Activated CD4-positive, alpha-beta T cell treated with anti-CD3 and anti-CD28 coated beads, Interleukin-2, Interleukin-6, amounts not matched to agents 100 ng/mL and 50 ng/mL, durations not matched to agents 16 hours and 8 hours (primary cell): ENCODE results near the gene DNAJB9.

Source experiments
- DNase-seq: peaks from one replicate; pipeline ENCODE4 v3.0.0-alpha.2; 2020

Gene DNAJB9

DNA sequence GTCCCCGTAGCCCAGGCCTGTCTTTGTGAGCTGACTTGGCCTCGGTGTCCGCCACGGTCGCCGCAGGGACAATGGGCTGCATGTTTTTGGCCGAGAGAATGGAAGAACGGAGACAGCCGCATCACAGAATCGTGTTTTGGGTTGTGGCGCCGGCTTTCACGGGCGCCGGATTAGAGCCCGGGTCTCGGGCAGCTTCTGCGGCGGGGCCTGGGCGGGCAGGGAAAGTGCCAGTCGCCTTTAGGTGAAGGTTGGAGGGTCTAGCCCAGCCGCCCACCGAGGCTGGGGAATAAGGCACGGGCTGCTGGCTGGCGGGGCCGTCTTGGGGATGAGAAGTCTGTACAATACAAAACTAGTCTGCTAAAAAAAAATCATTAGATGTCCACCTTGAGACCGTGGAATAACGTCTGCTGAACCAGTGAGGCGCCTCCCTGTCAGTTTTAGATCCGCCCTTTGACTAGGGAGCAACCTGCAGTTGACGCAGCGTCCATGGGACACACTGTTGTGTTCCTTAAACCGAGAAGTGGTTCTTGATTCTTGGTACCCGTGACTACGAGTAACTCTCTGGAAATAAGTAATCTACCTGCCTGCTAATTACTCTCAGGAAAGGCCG, 577 bp downstream of the DNAJB9 start:
- peak; percentile 66 for DNase-seq

DNA sequence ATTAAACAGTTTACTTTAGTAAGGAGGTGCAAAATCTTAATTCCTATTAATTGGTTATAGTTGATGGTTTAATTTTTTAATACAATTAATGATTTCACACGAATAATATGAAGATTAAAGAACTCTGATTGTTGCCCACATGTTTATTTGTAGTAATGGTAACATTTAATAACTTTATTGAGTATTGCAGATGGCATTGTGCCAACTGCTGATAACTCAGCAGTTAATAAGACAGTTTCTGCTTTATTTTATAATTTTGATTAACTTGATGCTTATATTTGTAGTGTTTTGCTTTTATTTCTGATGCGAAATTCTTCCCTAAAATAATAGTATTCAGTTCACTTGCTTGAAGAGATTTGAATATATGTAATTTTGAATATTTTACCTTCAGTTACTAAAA, 2.8 kb downstream of the DNAJB9 start:
- no peak for DNase-seq

DNA sequence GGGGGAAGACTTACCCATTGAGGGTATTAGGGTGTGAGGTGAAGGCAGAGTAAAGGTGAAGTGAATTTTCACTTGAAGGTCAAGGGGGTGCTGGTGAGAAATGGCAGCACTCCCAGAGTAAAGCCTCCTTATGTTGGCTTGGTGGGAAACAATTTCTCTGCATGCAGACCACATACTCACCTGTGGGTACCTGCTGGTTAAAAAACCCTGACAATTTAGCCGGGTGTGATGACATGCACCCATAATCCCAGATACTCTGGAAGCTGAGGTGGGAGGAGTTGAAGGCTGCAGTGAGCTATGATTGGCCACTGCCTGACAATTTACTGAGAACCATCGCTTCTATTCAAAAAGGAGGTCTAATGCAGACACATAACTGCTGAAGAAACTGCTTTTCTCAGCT, 5.5 kb downstream of the DNAJB9 start:
- DNase-seq, result no peak

DNA sequence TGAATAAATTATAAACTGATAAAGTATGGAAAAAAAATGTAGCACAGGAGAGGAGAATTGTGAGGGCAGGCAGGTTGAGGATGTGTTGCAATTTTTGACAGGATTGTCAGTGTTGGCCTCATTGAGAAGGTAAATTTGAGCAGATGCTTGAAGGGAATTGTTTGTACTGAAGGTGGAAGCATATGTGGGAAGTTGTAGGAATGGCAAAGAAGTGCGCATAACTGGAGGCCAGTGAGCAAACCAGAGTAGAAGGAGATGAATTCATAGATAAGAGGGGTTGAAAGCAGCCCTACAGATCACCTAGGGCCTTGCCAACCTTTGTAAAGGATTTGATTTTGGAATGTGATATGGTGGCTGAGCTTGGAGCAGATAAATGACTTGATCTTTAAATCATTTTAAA, 6.4 kb downstream of the DNAJB9 start:
- DNase-seq, result no peak

DNA sequence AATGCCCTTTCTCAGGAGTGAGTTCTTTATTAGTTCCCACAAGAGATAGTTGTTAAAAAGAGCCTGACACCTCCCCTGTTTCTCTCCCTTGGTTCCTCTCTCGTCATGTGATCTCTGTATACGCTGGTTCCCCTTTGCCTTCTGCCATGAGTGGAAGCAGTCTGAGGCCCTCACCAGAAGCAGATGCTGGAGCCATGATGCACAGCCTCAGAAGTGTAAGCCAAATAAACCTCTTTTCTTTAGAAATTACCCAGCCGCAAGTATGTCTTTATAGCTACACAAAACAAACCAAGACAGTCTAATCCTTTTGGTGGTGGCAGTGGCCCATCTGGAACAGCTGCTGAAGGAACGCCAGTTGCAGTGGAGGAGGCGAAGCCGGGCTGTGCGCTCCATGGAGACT, 9.3 kb downstream of the DNAJB9 start:
- DNase-seq, result no peak

DNA sequence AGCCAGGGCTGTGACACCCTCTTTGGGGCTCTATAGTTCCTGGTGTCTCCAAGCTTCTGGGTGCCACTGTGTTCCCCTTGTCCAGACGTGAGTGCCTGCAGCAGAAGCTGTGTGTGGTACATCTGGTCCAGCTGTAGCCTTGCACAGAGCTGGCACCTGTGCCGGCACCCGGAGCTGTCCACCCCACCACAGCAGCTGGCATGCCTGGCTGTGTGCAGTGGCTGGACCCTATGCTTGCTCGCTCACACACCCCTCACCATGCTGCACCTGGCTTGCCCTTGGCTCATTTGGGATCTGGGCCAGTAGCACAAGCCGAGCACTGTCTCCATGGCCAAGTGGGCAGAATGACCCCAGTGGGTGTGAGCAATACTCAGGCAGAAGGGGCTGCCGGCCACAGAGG, 10.6 kb downstream of the DNAJB9 start:
- DNase-seq, result no peak

DNA sequence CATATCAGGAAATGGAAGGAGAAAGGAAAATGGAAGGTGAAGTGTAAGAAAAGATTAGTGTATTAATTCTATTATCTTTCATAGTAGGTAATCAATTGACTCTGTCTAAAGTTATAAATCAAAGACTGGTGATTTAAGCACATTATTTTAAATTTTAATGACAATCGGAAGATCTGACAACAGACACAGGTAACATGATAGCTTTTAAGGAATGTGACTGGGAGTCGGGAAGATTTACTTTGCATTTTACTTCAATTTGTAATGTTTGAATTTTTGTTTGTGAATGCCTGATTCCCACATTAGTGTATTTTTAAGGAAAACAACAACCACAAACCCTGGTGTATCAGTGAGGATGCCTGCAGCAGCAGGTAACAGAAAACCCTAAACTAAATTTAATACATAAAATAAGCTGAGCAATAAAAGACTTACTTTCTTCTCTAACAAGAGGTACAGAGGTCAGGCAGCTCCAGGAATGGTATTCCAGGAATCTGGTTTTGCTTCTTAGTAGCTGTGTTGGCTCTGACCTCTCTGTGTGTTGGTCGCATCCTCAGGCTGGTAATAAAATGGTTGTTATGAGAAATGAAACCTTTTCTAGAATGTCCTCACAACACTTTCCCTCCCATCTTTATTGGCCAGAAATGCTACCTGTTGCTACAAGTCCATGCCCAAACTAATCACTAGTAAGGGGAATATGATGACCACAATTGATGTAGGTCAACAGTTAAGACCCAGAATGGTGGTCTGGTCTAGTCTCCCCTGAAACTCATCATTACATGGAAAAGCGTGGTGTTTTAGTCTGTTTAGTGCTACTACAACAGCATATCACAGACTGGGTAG, 12.2 kb downstream of the DNAJB9 start:
- DNase-seq, result no peak

DNA sequence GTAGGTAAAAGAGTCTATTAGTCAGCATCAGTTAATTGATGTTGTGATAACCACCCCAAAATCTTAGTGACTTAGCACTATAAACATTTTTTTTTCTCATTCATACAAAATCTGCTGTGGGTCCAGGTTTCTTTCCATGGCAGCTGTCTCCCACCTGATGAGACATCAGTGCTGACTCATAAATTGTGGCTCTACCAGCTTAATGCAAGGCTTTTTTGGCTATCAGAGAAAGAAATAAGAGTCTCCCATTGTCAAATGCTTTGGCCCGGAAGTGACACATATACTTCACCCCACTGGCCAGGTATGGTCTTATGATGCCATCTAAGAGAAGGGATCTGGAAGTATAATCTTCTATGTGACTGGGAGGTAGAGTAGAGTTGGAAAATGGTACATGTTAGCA, 14.5 kb downstream of the DNAJB9 start:
- DNase-seq, result no peak

DNA sequence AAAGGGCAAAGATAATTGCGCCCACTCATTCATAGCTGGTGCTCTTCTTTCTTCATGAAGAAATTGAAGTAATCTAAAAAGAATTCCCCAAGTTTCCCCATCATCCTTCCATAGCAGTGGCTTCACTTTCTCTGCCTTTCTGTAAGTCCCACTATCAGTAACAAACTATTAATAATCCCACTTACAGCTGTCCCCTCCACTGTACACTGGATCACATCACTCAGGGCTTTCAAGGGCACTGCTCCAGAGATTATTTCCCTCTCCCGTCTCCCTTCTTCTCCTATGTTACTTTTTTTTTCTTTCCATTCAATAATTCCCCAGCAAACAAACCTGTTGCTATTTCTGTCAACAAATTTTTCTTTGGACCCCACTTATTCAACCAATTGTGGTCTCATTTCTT, 16.2 kb downstream of the DNAJB9 start:
- no peak for DNase-seq

DNA sequence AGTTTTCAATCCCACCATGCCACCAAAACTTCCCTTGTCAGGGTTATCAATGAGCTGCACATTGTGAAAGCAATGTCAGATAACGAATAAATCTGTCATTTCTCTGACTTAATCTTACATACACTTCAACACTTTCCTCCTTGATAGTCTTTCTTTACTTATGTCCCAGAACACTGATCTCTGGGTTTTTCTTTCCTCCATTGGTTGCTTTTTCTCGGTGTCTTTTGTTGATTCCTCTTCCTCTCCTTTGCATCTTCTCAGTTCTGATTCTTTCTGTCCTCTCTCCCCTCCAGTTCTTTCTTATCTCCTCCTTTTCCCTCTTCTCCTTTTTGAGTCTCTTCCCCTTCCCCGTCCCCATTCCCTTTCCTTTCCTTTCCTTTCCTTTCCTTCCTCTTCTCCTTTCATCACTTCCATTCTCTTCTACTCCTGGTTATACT, 16.6 kb downstream of the DNAJB9 start:
- DNase-seq, result no peak

DNA sequence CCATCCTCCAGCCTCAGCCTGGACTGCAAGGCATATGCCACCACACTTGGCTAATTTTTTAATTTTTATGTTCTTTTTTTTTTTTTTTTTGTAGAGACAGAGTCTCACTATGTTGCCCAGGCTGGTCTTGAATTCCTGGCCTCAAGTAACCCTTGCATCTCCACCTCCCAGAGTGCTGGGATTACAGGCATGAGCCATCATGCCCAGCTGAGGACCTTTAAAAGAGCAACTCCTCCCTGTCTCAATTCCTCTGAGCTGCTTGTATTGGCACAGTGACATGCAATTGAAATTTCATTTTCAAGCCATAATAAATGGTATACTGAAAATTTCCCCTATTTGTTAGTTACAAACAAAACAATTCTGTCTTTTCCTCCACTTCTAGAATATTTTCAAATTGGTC, 19.5 kb downstream of the DNAJB9 start:
- DNase-seq, result no peak

DNA sequence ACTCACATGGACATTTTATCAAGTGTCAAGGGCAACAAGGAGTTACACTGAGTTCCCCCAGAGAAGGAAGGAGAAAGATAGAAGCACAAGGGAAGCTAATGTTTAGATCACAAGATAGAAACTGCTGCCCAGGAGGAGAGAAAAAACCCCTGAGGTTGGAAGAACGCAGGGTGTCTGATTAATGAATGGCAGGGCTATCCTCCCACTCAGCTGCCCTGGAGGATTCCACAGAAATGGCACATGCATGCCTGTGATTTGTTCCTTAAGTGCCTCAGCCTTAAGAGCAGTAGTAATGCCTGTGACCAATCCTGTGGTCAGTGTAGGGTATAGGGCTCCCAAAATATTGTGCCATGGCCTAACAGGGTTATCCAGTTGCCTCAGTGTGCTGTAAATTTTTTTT, 20.2 kb downstream of the DNAJB9 start:
- no peak for DNase-seq

DNA sequence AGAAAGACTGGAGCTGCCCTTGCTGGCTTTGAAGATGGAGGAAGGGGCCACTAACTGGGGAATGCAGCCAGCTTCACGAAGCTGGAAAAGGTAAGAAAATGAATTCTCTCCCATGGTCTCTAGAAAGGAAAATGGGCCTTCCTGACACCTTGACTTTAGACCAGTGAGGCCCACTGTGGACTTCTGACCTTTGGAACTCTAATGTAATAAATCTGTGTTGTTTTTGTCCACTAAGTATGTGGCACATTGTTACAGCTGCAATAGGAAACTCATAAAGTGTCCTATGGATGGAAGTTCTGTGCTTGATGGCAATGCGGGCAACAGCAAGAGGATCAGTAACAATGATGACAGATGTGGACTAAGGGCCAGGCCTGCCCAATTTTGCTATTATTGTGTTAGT, 20.9 kb downstream of the DNAJB9 start:
- DNase-seq, result no peak

DNA sequence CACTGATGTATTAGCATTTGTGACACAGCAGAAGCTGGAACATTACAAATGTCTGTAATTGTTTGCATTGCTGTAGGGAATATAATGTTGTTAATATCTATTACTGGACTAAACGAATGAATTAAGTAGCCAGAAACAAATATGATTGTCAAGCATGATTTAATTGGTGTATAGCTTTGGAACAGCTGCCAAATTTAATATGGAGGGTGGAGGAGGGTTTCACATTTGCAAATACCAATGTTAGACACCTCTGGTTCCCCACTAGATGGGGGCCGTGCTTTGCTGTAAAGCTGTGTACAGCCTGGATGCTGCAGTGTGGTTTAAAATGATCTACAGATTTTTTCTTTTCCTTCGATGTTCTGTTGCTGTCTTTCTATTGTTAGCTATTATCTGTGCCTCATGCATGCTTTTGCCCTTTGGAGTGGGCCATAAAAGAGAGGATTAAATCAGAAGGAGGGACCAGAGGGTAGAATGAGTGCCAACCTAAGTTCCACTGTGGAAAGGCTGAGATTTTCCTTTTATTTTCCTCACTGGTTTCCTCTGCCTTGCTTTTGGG, 23.1 kb downstream of the DNAJB9 start:
- no peak for DNase-seq

DNA sequence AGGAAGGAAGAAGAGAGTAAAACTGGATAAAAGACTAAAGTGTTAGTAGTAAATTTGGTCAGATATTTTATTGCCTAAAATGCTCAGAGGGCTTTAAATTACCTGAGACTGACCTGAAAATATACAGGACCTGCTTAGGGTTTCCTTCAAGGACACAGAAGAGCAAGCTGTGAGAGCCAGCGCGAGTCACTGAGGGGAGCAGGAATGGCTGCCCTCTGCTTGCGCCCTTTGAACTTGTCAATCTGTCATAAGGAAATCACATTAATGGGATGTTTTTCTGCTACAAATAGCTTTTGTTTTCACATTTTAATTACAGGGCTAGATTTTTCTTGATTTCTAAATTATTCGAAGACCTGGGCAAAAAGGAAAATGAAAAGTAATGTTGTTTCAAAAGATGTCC, 26.9 kb downstream of the DNAJB9 start:
- DNase-seq, result no peak

DNA sequence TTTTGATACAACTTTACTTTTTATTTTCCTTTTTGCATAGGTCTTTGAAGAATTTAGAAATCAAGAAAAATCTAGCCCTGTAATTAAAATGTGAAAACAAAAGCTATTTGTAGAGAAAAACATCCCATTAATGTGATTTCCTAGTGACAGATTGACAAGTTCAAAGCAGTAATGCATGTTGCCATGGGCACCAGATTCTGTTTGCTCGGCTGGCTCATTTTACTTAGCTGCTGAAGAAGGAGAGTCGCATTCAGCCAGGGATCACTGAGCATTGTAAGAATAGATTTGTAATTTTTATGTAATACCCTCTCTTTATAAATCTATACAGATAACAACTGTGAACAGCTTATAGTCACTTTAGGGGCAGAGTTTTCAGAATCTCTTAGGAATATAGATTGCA, 28.5 kb downstream of the DNAJB9 start:
- no peak for DNase-seq

DNA sequence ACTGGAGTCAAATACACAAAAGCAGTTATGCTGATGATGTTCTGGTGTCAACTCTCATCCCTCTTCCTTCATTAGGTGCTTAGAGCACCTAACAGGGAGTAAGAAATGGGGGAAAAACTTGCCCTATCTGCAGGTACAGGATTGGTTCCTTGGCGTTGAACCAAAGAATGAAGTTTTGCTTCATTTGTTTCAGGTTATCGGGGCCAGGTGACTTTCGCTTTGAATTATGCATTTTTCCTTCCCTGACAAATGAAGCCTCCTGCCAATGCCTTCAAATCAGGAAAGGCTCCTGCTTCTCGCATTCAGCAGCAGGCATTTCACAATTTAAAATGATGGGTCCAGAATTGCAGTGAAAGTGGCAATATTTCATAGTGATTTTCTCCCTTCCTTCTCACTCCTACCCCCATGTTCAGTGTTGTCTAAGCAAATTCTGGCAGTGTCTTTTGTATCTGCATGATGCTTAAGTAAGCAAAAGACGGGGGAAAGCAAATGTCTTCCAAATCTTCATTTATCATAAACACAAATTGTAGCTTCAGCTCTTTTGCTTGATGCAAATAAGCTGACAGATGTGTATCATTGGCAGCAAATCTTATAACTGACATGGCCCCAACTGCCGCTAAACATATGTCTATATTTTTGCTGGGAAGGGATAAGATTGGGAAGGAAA, 29.4 kb downstream of the DNAJB9 start:
- no peak for DNase-seq

DNA sequence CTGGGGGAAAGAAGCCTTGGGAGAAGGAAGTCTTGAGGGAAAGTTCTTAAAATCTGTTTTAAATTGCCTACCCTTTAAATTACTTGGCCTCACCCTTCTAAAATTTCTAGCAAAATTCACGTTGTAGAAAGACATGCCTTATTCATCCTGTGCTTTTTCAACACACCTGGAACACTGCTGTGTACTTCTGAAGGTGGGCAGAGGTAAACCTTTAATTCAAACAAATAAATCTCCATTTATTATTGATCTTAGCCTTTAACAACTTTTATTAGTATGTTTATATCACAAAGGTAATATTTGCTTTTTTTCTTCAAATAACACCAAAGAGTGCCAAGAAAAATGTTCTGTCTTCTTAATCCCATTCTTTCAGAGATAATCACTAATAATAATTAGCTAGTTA, 30.7 kb downstream of the DNAJB9 start:
- no peak for DNase-seq

DNA sequence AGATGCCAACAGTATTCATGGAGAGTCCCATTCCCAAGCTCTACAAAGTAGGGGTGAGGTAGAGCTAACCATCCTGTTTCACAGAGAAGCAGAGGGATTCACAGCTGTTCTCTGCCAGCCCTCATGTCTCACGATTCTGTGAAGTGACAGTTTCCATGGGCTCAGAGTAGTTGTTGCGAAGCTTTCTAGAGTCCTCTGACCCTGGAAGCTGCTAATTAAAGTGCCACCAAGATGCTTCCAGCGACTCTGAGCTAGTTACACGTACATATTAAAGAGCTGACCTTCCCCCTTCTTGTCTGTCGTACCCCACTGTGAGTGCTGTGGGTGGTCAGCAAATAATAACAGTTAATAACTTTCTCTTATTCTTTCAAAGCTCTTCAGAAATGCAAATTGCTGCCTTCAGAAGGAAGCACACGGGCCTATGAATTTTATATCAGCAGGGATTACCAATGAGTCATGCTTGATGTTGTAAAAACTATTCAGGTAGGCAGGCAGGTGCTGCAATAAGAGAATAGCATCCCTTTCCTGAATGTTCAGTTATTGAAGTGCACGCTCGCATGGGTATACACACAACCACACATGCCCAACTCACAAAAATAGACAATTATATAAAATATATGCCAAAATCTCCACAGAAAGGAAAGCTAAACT, 34.1 kb downstream of the DNAJB9 start:
- DNase-seq, result no peak

DNA sequence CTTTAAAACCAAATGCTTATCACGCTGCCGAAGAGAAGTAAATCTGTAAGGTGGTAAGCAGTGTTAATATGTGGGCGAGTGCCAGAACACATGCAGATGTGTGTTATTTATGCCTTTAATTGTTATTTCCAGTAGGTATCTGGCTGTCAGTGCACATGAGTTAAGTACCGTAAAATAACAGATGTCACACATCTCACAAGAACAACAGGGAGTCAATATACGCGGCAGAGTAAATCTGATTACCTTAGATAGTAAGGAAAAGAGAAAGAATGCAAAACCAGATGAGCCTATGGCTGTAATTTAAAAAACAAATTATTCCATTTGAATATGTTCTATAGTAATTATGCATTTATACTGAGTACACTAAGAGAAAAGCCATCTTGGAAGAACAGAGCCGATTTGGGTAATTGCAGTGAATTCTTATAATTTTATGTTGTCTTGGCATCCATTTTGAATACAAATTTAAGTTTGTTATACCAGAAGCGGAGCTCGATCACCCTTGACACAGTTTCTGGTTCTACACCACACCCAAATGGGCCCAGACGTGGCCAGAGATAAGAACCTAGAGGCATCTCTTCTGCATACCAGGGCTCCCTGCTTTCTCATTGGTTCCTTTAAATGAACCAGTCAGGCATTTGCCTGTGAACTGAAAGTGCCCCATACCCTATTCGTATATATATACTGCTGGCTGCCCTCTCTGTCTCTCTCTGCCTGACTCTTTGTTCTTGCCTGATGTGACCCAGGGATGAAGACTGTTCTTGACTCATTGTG, 34.8 kb downstream of the DNAJB9 start:
- no peak for DNase-seq

DNA sequence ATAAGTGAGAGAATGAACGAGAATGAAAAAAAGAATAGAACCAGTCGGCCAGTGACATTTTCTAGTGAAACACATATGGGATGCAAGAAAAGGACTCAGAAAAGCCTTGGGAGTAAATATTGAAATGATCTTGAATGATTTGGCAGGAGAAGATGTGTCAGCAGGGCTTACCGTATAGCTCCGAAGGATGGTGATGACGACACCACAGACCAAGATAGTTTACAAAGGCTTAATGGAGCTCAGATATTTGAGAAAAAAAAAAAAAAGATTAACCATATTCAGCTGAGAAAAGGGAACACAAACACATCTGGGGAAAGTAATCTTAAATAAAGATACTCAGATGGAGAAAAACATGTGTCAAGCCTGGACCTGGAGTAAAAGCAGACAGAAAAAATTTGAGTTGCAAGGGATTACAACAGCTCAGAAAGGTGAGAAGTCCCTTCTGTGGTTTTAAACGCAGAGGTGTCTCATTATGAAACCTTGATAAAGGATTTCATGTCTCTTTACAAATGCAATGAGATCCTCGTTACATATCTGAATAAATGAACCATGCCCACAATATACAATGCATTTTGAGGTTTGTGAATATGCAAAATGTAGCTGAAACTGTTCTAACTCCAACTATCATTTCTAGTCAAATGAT, 36.0 kb downstream of the DNAJB9 start:
- DNase-seq, result peak; percentile 53

DNA sequence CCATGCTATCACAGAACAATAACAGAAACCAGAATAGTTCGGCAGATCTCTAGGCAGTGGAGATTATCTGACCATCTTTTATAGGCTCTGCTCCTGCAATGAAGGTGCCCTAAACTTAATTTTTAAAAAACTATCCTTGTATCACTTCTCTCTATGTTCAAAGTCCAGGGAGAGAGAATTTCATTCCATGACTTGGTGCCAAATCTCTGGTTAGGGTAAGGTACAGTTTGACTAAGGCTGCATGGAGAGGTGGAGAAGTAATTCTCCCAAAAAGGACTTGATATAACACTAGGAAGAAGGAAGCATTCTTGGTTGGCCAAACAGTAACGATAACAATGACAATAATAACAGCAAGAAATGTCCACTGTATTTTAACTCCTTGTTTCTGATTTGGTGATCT, 40.0 kb downstream of the DNAJB9 start:
- no peak for DNase-seq
